Measurements from ENCODE around the gene RHBDD2.

GRCh38 chr7:75924889-75925288, 46.1 kb downstream of the RHBDD2 start:
- TF ChIP-seq FOXM1 (IDR thresholded peaks at IDR 0.05; ENCODE audit: borderline replicate concordance, low read depth), result no peak
- TF ChIP-seq TAF1 (IDR thresholded peaks at IDR 0.05; ENCODE audit: low read depth), result no peak
- TF ChIP-seq REST (IDR thresholded peaks at IDR 0.05; ENCODE audit: low read depth), result no peak
- no peak for TF ChIP-seq YY1 (IDR thresholded peaks at IDR 0.05; ENCODE audit: low read depth)
- TF ChIP-seq EP300 (IDR thresholded peaks at IDR 0.05; ENCODE audit: borderline replicate concordance), result no peak
- no peak for TF ChIP-seq MAX (IDR thresholded peaks at IDR 0.05)
- TF ChIP-seq CEBPB (IDR thresholded peaks at IDR 0.05), result no peak
- TF ChIP-seq ZBTB7A (IDR thresholded peaks at IDR 0.05; ENCODE audit: low read depth), result no peak
